PC-9 (cell line): Measurements from ENCODE around the gene PODXL2.

Experiments used
- CTCF ChIP-seq: fragments of 200-600 bp; sonication (generic); conservative IDR thresholded peaks from 2 replicates; pipeline ENCODE4 v1.6.1; 2017; ENCODE audit warnings: mixed run types, antibody characterized with exemption, mild to moderate bottlenecking, moderate library complexity
- EZH2 ChIP-seq: fragments of 200-600 bp; sonication (generic); IDR thresholded peaks from 2 replicates; pipeline ENCODE4 v1.8.0; 2017; ENCODE audit warnings: antibody characterized with exemption, low read depth

- TF ChIP-seq CTCF (no peak), EZH2 (no peak)
Measured at GRCh38 chr3:127666676-127667075, 37.7 kb downstream of the PODXL2 start.
